NCI-H2227 (cell line): ENCODE results near the gene INTS11.
"Not testable (repeated sequence)": the region's sequence is repeated elsewhere in the genome, so short reads cannot be mapped to it uniquely, and the experiment has no call there.

Experiments used
- DNase-seq: peaks from one replicate; lab custom pipeline; 2025; ENCODE audit not compliant: unreplicated experiment; lab: John Stamatoyannopoulos, UW

Gene INTS11

GRCh38 chr1:1331068-1331965, 6.9 kb upstream of the INTS11 start, which contains the start of gene TAS1R3:
TAS1R3 (plus strand) TSS chr1:1331280; CDS start chr1:1331346, 66 bp downstream.
- no peak for DNase-seq

- no peak for DNase-seq
These were observed 6.1 kb upstream of the INTS11 start for GRCh38 chr1:1330366-1331067.

GRCh38 chr1:1329304-1330210, 5.1 kb upstream of the INTS11 start:
- no peak for DNase-seq

GRCh38 chr1:1328254-1328653, 3.8 kb upstream of the INTS11 start:
- no peak for DNase-seq

- DNase-seq, result no peak
These were observed 2.8 kb upstream of the INTS11 start for GRCh38 chr1:1327291-1327690.

GRCh38 chr1:1326075-1326605, 1.7 kb upstream of the INTS11 start:
- no peak for DNase-seq

GRCh38 chr1:1325288-1326074, 1.0 kb upstream of the INTS11 start:
- no peak for DNase-seq

GRCh38 chr1:1324084-1324523, 356 bp downstream of the INTS11 start:
- no peak for DNase-seq

GRCh38 chr1:1322952-1323351, 1.5 kb downstream of the INTS11 start:
- DNase-seq, result no peak

GRCh38 chr1:1322418-1322817, 2.0 kb downstream of the INTS11 start:
- DNase-seq, result no peak

GRCh38 chr1:1321477-1321876, 3.0 kb downstream of the INTS11 start:
- no peak for DNase-seq

- no peak for DNase-seq
These were observed 3.6 kb downstream of the INTS11 start for GRCh38 chr1:1320666-1321448.

GRCh38 chr1:1319646-1319941, 4.9 kb downstream of the INTS11 start:
- no peak for DNase-seq

GRCh38 chr1:1318777-1319645, 5.4 kb downstream of the INTS11 start:
- no peak for DNase-seq

- no peak for DNase-seq
These were observed 6.3 kb downstream of the INTS11 start for GRCh38 chr1:1318131-1318652.

- DNase-seq, result no peak
These were observed 7.0 kb downstream of the INTS11 start for GRCh38 chr1:1317420-1317819.

- not testable (repeated sequence) for DNase-seq
These were observed 8.3 kb downstream of the INTS11 start for GRCh38 chr1:1316199-1316598.

GRCh38 chr1:1315435-1315954, 9.0 kb downstream of the INTS11 start:
- DNase-seq, result peak; percentile 87
